NCI-H524 treated with DMSO at 0.1 percent for 48 hours (cell line): ENCODE results near the gene FGR.

Experiments
- DNase-seq: peaks from one replicate; lab custom pipeline; 2025; lab: John Stamatoyannopoulos, UW

FGR gene

GRCh38 chr1:27566462-27567145 lies 68.4 kb downstream of the FGR start:
- DNase-seq = no peak

GRCh38 chr1:27564710-27565649 lies 70.0 kb downstream of the FGR start:
- no peak for DNase-seq

GRCh38 chr1:27563591-27564471 lies 71.2 kb downstream of the FGR start:
- DNase-seq = no peak

- DNase-seq = no peak
Observed at GRCh38 chr1:27563341-27563590, 71.7 kb downstream of the FGR start.

GRCh38 chr1:27562534-27563340 lies 72.2 kb downstream of the FGR start:
- DNase-seq = no peak
